HFFc6 (cell line): ENCODE data around the gene KRTAP1-1. TPM values are rescaled to one million over a fixed set of nuclear protein-coding genes. Genes with fewer than 3 reads are reported as not detected.

Source experiments
- DNase-seq: peaks from one replicate; pipeline ENCODE4 v3.0.0-alpha.2; 2018
- H3K27ac Mint-ChIP-seq: 2 replicates; pipeline ENCODE4 v1.8.0; 2020; ENCODE audit warnings: mild to moderate bottlenecking, mixed read lengths
- H3K27me3 Mint-ChIP-seq: 2 replicates; pipeline ENCODE4 v1.8.0; 2021; ENCODE audit warnings: mild to moderate bottlenecking, moderate library complexity, mixed read lengths; ENCODE audit not compliant: insufficient read depth
- H3K36me3 Mint-ChIP-seq: 2 replicates; pipeline ENCODE4 v1.8.0; 2021; ENCODE audit warnings: low read depth, mixed read lengths
- H3K4me1 Mint-ChIP-seq: 2 replicates; pipeline ENCODE4 v1.8.0; 2020; ENCODE audit warnings: low read depth, mixed read lengths
- H3K4me3 Mint-ChIP-seq: 2 replicates; pipeline ENCODE4 v1.8.0; 2020; ENCODE audit warnings: mild to moderate bottlenecking, moderate library complexity, mixed read lengths
- H3K9me3 Mint-ChIP-seq: 2 replicates; pipeline ENCODE4 v1.8.0; 2020; ENCODE audit warnings: mild to moderate bottlenecking, mixed read lengths
- CTCF ChIP-seq: fragments of 200-600 bp; sonication (generic); IDR thresholded peaks from 2 replicates; pipeline ENCODE4 v1.5.0; 2021; ENCODE audit warnings: antibody characterized with exemption, mild to moderate bottlenecking
- total RNA-seq, 6 experiments: library from RNA; stranded (reverse); fragmentation: NEBNext Ultra II Directional; extraction: Animal tissue kit (Norgen Biotek cat#: 25700); gene quantifications; 2 replicates in 1 of 6; 3 replicates in 5 of 6; pipeline ENCODE4 v1.2.3, GENCODE V29; 2021

KRTAP1-1 gene
- total RNA-seq, 6 experiments from 2014 or later: 0.21 to 1.1 (median 0.50) TPM

DNA sequence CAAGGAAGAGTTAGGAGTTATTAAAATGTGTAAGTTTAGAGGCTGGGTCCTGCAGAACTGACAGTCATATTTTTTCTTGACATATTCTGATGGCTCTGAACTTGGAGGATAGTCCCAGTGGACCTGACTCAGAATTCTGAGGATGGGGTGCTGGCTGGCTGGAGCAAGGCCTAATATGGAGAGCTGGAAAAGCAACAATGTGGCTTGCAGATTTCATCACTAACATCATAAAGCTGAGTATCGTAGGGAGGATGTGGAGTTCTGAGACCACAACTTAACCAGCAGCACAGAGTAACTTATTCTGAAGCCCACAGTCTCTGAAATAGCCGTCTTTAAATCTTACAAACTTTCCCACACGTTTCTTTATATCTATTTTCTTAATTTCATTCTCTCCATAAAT is 16.6 kb downstream of the KRTAP1-1 start:
- peaks cover 45% of the 10 kb centered on the region for H3K4me1 Mint-ChIP-seq
- no peak for TF ChIP-seq CTCF
- H3K27me3 Mint-ChIP-seq: no peaks in the 10 kb centered on the region
- H3K27ac Mint-ChIP-seq: no peak overlapping the region
- H3K9me3 Mint-ChIP-seq: no peaks in the 10 kb centered on the region; the same call in 1 of the 2 replicates
- H3K36me3 Mint-ChIP-seq: peaks cover 7% of the 10 kb centered on the region; the same call in 1 of the 2 replicates
- no peak overlapping the region for H3K4me3 Mint-ChIP-seq
- DNase-seq: no peak

- H3K4me1 Mint-ChIP-seq: peaks cover 33% of the 10 kb centered on the region
- peaks cover 7% of the 10 kb centered on the region; the same call in 1 of the 2 replicates for H3K36me3 Mint-ChIP-seq
- H3K9me3 Mint-ChIP-seq: no peaks in the 10 kb centered on the region; the same call in 1 of the 2 replicates
- no peak for TF ChIP-seq CTCF
- H3K27me3 Mint-ChIP-seq: no peaks in the 10 kb centered on the region
- H3K27ac Mint-ChIP-seq: no peak overlapping the region
- no peak overlapping the region for H3K4me3 Mint-ChIP-seq
- DNase-seq: no peak
These were observed 20.9 kb downstream of the KRTAP1-1 start for GRCh38 chr17:41020336-41020735.

DNA sequence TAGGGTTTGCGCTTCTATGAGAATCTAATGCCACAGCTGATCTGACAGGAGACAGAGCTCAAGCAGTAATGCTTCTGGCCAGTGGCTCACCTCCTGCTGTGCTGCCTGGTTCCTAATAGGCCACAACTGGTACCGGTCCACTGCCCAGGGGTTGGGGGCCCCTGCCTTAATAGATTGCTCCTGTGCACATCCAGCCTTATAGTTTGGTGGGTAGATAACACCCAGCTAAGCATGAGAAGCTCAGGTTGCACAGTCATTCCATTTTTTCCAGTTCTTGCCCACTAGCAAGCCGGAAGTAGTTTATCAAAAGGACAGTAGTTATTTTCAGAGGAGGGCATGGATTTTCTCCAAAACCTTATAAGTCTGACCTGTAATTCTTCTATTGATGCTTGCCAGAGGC is 21.8 kb downstream of the KRTAP1-1 start:
- DNase-seq: no peak
- no peak overlapping the region for H3K27ac Mint-ChIP-seq
- no peak overlapping the region for H3K4me3 Mint-ChIP-seq
- H3K9me3 Mint-ChIP-seq: no peaks in the 10 kb centered on the region; the same call in 1 of the 2 replicates
- peaks cover 24% of the 10 kb centered on the region for H3K4me1 Mint-ChIP-seq
- H3K36me3 Mint-ChIP-seq: peaks cover 7% of the 10 kb centered on the region; the same call in 1 of the 2 replicates
- no peaks in the 10 kb centered on the region for H3K27me3 Mint-ChIP-seq
- TF ChIP-seq CTCF: no peak

DNA sequence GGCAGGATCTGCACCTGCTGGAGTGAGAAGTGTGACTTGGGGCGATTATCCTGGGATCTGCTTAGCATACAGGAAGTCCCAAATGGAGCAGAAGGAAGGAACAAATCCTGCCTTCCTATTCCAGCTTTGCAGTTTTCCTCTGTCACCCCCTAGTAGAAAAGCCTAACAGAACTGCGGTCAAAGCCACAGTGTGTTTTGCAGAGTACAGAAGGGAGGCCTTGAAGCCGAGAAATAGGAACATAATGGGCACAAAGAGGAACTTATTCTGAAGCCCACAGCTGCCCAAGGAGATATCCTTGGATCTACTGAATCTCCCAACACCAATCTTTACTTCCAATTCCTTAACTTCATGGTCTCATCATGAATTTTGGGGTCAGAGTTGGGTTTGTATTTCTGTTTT is 22.7 kb downstream of the KRTAP1-1 start:
- no peak for DNase-seq
- TF ChIP-seq CTCF: no peak
- peaks cover 7% of the 10 kb centered on the region; the same call in 1 of the 2 replicates for H3K36me3 Mint-ChIP-seq
- H3K27me3 Mint-ChIP-seq: no peaks in the 10 kb centered on the region
- H3K4me1 Mint-ChIP-seq: peaks cover 24% of the 10 kb centered on the region
- H3K4me3 Mint-ChIP-seq: no peak overlapping the region
- H3K9me3 Mint-ChIP-seq: no peaks in the 10 kb centered on the region; the same call in 1 of the 2 replicates
- no peak overlapping the region for H3K27ac Mint-ChIP-seq

- H3K4me1 Mint-ChIP-seq: peaks cover 39% of the 10 kb centered on the region
- no peak overlapping the region; the same call in 1 of the 2 replicates for H3K27ac Mint-ChIP-seq
- no peaks in the 10 kb centered on the region for H3K36me3 Mint-ChIP-seq
These were observed 24.6 kb downstream of the KRTAP1-1 start for GRCh38 chr17:41016578-41017215.

More at GRCh38 chr17:41016578-41017215, 24.6 kb downstream of the KRTAP1-1 start:
- no peak for DNase-seq
- no peak for TF ChIP-seq CTCF
- H3K9me3 Mint-ChIP-seq: no peaks in the 10 kb centered on the region; the same call in 1 of the 2 replicates
- no peaks in the 10 kb centered on the region for H3K27me3 Mint-ChIP-seq
- H3K4me3 Mint-ChIP-seq: no peak overlapping the region
